H1 (cell line): Measurements from ENCODE around the gene GTF2H3.
A peak's percentile ranks its signal among the peaks of the same experiment; 100 is the strongest.

ENCODE experiments used
- CHD2 ChIP-seq: IDR thresholded peaks from 2 replicates; pipeline ENCODE4 v1.6.1; 2012; ENCODE audit warnings: low read length, improper control_type of control experiment
- EZH2 ChIP-seq: fragments of 200-600 bp; sonication (generic); IDR thresholded peaks from 2 replicates; pipeline ENCODE4 v1.7.1; 2012; ENCODE audit warnings: low read depth, mild to moderate bottlenecking, moderate library complexity, low read length, inconsistent platforms; ENCODE audit not compliant: severe bottlenecking
- YY1 ChIP-seq: IDR thresholded peaks from 2 replicates; pipeline ENCODE4 v1.6.1; 2011; ENCODE audit warnings: low read depth, mild to moderate bottlenecking, low read length
- TF ChIP-seq, protein P1 (sequence below), 3 experiments: IDR thresholded peaks; 1 replicate in 2 of 3; 2 replicates in 1 of 3; pipeline versions ENCODE4 v1.5.1 to v1.6.1; 2011; ENCODE audit warnings: low read length in 3 of 3, mild to moderate bottlenecking in 3 of 3, inconsistent platforms in 2 of 3, low read depth in 1 of 3, moderate library complexity in 1 of 3; ENCODE audit not compliant: insufficient read depth in 1 of 3; ENCODE audit errors: control extremely low read depth in 1 of 3

- TF ChIP-seq, protein P1, sequence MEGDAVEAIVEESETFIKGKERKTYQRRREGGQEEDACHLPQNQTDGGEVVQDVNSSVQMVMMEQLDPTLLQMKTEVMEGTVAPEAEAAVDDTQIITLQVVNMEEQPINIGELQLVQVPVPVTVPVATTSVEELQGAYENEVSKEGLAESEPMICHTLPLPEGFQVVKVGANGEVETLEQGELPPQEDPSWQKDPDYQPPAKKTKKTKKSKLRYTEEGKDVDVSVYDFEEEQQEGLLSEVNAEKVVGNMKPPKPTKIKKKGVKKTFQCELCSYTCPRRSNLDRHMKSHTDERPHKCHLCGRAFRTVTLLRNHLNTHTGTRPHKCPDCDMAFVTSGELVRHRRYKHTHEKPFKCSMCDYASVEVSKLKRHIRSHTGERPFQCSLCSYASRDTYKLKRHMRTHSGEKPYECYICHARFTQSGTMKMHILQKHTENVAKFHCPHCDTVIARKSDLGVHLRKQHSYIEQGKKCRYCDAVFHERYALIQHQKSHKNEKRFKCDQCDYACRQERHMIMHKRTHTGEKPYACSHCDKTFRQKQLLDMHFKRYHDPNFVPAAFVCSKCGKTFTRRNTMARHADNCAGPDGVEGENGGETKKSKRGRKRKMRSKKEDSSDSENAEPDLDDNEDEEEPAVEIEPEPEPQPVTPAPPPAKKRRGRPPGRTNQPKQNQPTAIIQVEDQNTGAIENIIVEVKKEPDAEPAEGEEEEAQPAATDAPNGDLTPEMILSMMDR (IDR thresholded peaks at IDR 0.05; ENCODE audit: control extremely low read depth in 1 of 3, insufficient read depth in 1 of 3, low read depth in 1 of 3, low read length in 3 of 3), result no peak
- TF ChIP-seq CHD2, result no peak; the same call in 1 of the 2 replicates
- no peak for TF ChIP-seq EZH2
- TF ChIP-seq YY1, result peak; percentile 84
Measured at GRCh38 chr12:123633379-123634141, at the start of gene GTF2H3, which contains the start of gene EIF2B1.
